ENCODE measurements around the gene TPPP2. TPM values are rescaled to one million over a fixed set of nuclear protein-coding genes. Genes with fewer than 3 reads are reported as not detected.
"Not testable (repeated sequence)": the region's sequence is repeated elsewhere in the genome, so short reads cannot be mapped to it uniquely, and the experiment has no call there.

TPPP2 gene
- not detected for total RNA-seq
- not detected for polyA plus RNA-seq (2013, experiment 1 of 2)
- polyA plus RNA-seq (2013, experiment 2 of 2) = not detected
- total RNA-seq = 0 to 0.18 (median 0) reads per million in 172 experiments

DNA sequence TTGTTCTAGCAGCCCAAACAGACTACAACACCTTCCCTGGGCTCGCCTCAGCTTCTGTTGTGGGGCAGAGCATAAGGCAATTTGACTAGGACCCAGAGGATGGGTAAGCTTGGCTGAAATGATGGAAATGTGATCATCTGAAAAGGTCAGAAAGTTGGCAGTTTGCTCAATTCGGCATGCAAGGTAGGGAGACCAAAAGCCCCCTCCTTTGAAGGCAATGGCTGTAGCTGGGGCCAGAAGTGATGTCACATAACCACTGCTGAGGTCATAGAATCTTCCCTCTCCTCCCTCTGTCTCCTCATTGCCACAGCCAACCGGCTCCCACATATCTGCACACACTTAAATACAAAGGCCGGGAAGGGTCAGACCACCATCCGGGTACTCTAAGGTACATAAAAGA, at the start of gene TPPP2:
Gene TPPP2 (plus strand): TSS at position 301 of the 400 bp plus-strand sequence. CDS start 365 bp downstream, outside the sequence.
- H3K4me1 Mint-ChIP-seq (ENCODE audit: low read depth) = no peaks in the 10 kb centered on the region
- H3K27ac Mint-ChIP-seq = no peak within 1 kb of the TSS
- H3K36me3 Mint-ChIP-seq (ENCODE audit: low read depth) = no peaks in the 10 kb centered on the region
- POLR2A ChIA-PET = no interaction called here
- peaks cover 8% of the 10 kb centered on the region for H3K4me1 ChIP-seq (ENCODE audit: insufficient read depth, low read length)
- CTCF ChIA-PET = no interaction called here
- H3K9me3 Mint-ChIP-seq = no peaks in the 10 kb centered on the region
- no peaks in the 10 kb centered on the region for H3K27me3 Mint-ChIP-seq
- intact Hi-C loops (cut with DNase I, micrococcal nuclease) = no loop called here
- peaks cover 0 to under 1% of the 10 kb centered on the region in 2 experiments for H3K27me3 ChIP-seq (ENCODE audit: control insufficient read depth in 1 of 2, insufficient read depth in 2 of 2, low read length in 2 of 2)
- no peak within 1 kb of the TSS for H3K4me3 ChIP-seq (ENCODE audit: low read length)
- no peak within 1 kb of the TSS for H3K27ac ChIP-seq (ENCODE audit: low read depth in 1 of 2, low read length in 2 of 2)
- DNase-seq = no peak
- H3K36me3 ChIP-seq (ENCODE audit: insufficient read depth, low read length) = no peaks in the 10 kb centered on the region
- ATAC-seq (ENCODE audit: poor library complexity) = no peak
- H3K9me3 ChIP-seq (ENCODE audit: control insufficient read depth in 1 of 2, insufficient read depth in 1 of 2, low read length in 2 of 2) = no peaks in the 10 kb centered on the region
- TF ChIP-seq, protein P1, sequence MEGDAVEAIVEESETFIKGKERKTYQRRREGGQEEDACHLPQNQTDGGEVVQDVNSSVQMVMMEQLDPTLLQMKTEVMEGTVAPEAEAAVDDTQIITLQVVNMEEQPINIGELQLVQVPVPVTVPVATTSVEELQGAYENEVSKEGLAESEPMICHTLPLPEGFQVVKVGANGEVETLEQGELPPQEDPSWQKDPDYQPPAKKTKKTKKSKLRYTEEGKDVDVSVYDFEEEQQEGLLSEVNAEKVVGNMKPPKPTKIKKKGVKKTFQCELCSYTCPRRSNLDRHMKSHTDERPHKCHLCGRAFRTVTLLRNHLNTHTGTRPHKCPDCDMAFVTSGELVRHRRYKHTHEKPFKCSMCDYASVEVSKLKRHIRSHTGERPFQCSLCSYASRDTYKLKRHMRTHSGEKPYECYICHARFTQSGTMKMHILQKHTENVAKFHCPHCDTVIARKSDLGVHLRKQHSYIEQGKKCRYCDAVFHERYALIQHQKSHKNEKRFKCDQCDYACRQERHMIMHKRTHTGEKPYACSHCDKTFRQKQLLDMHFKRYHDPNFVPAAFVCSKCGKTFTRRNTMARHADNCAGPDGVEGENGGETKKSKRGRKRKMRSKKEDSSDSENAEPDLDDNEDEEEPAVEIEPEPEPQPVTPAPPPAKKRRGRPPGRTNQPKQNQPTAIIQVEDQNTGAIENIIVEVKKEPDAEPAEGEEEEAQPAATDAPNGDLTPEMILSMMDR (IDR thresholded peaks at IDR 0.05) = no peak
- H3K4me3 Mint-ChIP-seq = no peak within 1 kb of the TSS

DNA sequence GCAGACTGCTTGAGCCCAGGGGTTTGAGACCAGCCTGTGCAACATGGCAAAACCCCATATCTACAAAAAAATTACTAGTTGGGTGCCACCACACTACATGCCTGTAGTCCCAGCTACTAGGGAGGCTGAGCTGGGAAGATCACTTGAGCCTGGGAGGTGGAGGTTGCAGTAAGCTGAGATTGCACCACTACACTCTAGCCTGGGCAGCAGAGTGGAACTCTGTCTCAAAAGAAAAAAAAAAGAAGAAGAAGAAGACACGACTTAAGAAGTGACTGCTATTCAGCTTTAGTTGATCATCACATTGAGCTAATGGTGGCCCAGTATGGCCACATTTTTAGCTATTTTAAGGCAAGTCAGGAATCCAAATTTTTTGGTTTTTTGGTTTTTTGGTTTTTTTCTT, 49.1 kb upstream of the TPPP2 start:
- Mint-ChIP-seq H3K36me3 (ENCODE audit: low read depth) (no peaks in the 10 kb centered on the region), H3K27me3 (peaks cover 13% of the 10 kb centered on the region), H3K27ac (no peak overlapping the region), H3K4me1 (ENCODE audit: low read depth) (no peaks in the 10 kb centered on the region), H3K9me3 (no peaks in the 10 kb centered on the region), H3K4me3 (no peak overlapping the region)
- Histone ChIP-seq H3K4me1 (ENCODE audit: insufficient read depth, low read length) (no peaks in the 10 kb centered on the region), H3K9me3 (ENCODE audit: control insufficient read depth in 1 of 2, insufficient read depth in 1 of 2, low read length in 2 of 2) (no peaks in the 10 kb centered on the region), H3K36me3 (ENCODE audit: insufficient read depth, low read length) (no peaks in the 10 kb centered on the region), H3K27me3 (ENCODE audit: control insufficient read depth in 1 of 2, insufficient read depth in 2 of 2, low read length in 2 of 2) (no peaks in the 10 kb centered on the region), H3K4me3 (ENCODE audit: low read length) (no peak overlapping the region), H3K27ac (ENCODE audit: low read depth in 1 of 2, low read length in 2 of 2) (no peak overlapping the region)
- TF ChIP-seq, protein P1 (IDR thresholded peaks at IDR 0.05) = no peak
- ChIA-PET CTCF (interaction anchor here (3.5 kb wide), 1 partner anchor 10 kb away, joined by 22 read pairs; no protein-coding TSS in a partner anchor), POLR2A (no interaction called here)
- ATAC-seq (ENCODE audit: poor library complexity) (no peak), DNase-seq (no peak)
- intact Hi-C loops (cut with DNase I, micrococcal nuclease) = no loop called here

DNA sequence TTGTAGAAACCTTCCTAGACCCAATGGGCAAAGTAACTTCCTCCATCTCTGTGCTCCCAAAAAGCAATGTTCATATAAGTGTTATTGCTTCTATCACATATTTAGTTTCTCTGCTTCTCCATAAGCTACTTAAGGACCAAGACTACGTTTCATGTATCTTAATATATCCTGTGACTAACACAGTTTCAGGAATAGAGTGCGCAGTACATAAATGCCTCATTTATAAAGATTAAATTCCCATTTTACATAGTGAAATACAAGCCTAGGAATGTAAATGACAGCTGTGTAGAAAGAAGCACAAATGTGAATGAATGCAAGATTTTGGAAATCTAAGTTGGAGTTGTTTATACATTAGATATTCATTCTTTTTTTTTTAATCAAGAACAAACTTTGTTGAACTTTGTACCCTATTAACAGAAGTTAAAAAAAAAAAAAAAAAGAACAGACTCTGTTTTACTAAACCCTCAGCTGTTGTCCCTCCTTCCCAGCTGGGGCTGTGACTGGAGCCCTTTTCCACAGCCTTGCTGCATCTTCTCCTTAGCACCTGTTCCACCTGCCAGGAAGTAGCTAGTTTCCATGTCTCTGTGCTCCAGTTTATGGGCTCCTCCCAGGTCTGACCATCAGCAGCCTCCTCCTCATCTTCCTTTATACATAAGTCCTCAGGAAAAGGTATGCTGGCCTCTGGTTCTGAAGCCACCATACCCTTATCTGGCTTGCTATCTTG, 47.2 kb upstream of the TPPP2 start:
- Mint-ChIP-seq H3K4me1 (ENCODE audit: low read depth) (no peaks in the 10 kb centered on the region), H3K27me3 (peaks cover 13% of the 10 kb centered on the region), H3K9me3 (no peaks in the 10 kb centered on the region), H3K27ac (no peak overlapping the region), H3K36me3 (ENCODE audit: low read depth) (no peaks in the 10 kb centered on the region), H3K4me3 (no peak overlapping the region)
- H3K27ac ChIP-seq (ENCODE audit: low read depth in 1 of 2, low read length in 2 of 2) = no peak overlapping the region
- H3K9me3 ChIP-seq (ENCODE audit: control insufficient read depth in 1 of 2, insufficient read depth in 1 of 2, low read length in 2 of 2) = no peaks in the 10 kb centered on the region
- intact Hi-C loops (cut with DNase I, micrococcal nuclease) = no loop called here
- TF ChIP-seq, protein P1 (IDR thresholded peaks at IDR 0.05) = no peak
- no peaks in the 10 kb centered on the region for H3K4me1 ChIP-seq (ENCODE audit: insufficient read depth, low read length)
- no peak for DNase-seq
- POLR2A ChIA-PET = no interaction called here
- H3K36me3 ChIP-seq (ENCODE audit: insufficient read depth, low read length) = no peaks in the 10 kb centered on the region
- CTCF ChIA-PET = interaction anchor here (3.5 kb wide), 1 partner anchor 11 kb away, joined by 22 read pairs; no protein-coding TSS in a partner anchor
- no peak for ATAC-seq (ENCODE audit: poor library complexity)
- no peaks in the 10 kb centered on the region for H3K27me3 ChIP-seq (ENCODE audit: control insufficient read depth in 1 of 2, insufficient read depth in 2 of 2, low read length in 2 of 2)
- no peak overlapping the region for H3K4me3 ChIP-seq (ENCODE audit: low read length)

DNA sequence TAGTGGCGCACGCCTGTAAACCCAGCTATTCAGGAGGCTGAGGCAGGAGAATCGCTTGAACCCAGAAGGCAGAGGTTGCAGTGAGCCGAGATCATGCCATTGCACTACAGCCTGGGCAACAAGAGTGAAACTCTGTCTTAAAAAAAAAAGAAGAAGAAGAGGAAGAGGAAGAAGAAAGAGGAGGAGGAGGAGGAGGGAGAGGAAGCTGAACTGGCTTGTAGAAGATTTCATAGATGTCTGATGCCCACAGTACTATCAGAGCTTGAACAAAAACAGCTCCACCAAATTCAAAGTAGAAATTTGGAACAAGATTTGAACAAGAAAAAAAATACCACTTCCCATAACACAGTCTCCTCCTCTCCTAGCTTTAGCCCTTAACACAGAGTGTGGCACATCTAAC, 44.4 kb upstream of the TPPP2 start:
- H3K27me3 ChIP-seq (ENCODE audit: control insufficient read depth in 1 of 2, insufficient read depth in 2 of 2, low read length in 2 of 2); POLR2A ChIA-PET; H3K27me3 Mint-ChIP-seq; H3K27ac ChIP-seq (ENCODE audit: low read depth in 1 of 2, low read length in 2 of 2); intact Hi-C loops (cut with DNase I, micrococcal nuclease); ATAC-seq (ENCODE audit: poor library complexity); H3K27ac Mint-ChIP-seq; H3K4me3 ChIP-seq (ENCODE audit: low read length); H3K9me3 ChIP-seq (ENCODE audit: control insufficient read depth in 1 of 2, insufficient read depth in 1 of 2, low read length in 2 of 2); H3K36me3 ChIP-seq (ENCODE audit: insufficient read depth, low read length); H3K9me3 Mint-ChIP-seq; DNase-seq; H3K4me3 Mint-ChIP-seq: not testable (repeated sequence)
- H3K36me3 Mint-ChIP-seq (ENCODE audit: low read depth) = peaks cover 12% of the 10 kb centered on the region
- H3K4me1 ChIP-seq (ENCODE audit: insufficient read depth, low read length) = peaks cover 15% of the 10 kb centered on the region
- CTCF ChIA-PET = interaction anchor here (0.8 to 1.0 kb wide), 2 partner anchors 11 to 14 kb away, joined by 3 read pairs; no protein-coding TSS in a partner anchor
- peaks cover 22% of the 10 kb centered on the region for H3K4me1 Mint-ChIP-seq (ENCODE audit: low read depth)

Measured in CD4-positive, alpha-beta T cell (primary cell).